ENCODE results near the gene JAM2.

GRCh38 chr21:25721987-25722386, 82.9 kb downstream of the JAM2 start:
- TF ChIP-seq CTCF (IDR thresholded peaks at IDR 0.05 in 8 of 11, conservative IDR thresholded peaks at IDR 0.05 in 3 of 11) (no peak), POLR2A (IDR thresholded peaks at IDR 0.05) (no peak), POLR2AphosphoS5 (IDR thresholded peaks at IDR 0.05) (no peak)

Measured in spleen (tissue), 7 donors.